Keratinocyte (primary cell): Measurements from ENCODE around the gene PAFAH2. TPM values are rescaled to one million over a fixed set of nuclear protein-coding genes. Genes with fewer than 3 reads are reported as not detected.

Source experiments
- DNase-seq: peaks from one replicate; pipeline ENCODE4 v3.0.0-alpha.2; 2011; ENCODE audit warnings: low read depth, missing footprints, low spot score
- FAIRE-seq: peaks from 2 replicates; lab custom pipeline; 2011; peaks lifted over from hg19 to GRCh38; lab: Jason Lieb, UNC
- H2AFZ ChIP-seq: 2 replicates; pipeline ENCODE4 v1.6.0; 2012; ENCODE audit warnings: low read length, control low read depth, inconsistent platforms; ENCODE audit not compliant: control insufficient read depth
- H3K27ac ChIP-seq: 2 replicates; pipeline ENCODE4 v1.5.1; 2011; ENCODE audit warnings: low read length; ENCODE audit not compliant: control insufficient read depth, insufficient read depth
- H3K27me3 ChIP-seq: 3 replicates; pipeline ENCODE4 v1.6.0; 2011; ENCODE audit warnings: low read length; ENCODE audit not compliant: control insufficient read depth, insufficient read depth; ENCODE audit errors: extremely low read depth
- H3K36me3 ChIP-seq, 2 experiments: 2 replicates in 1 of 2; 3 replicates in 1 of 2; pipeline ENCODE4 v1.5.1; 2011; ENCODE audit warnings: low read length in 2 of 2, mild to moderate bottlenecking in 1 of 2; ENCODE audit not compliant: control insufficient read depth in 2 of 2, insufficient read depth in 2 of 2; ENCODE audit errors: extremely low read depth in 1 of 2
- H3K4me1 ChIP-seq: 3 replicates; pipeline ENCODE4 v1.5.1; 2011; ENCODE audit warnings: low read length; ENCODE audit not compliant: control insufficient read depth, insufficient read depth; ENCODE audit errors: extremely low read depth
- H3K4me2 ChIP-seq: 3 replicates; pipeline ENCODE4 v1.6.0; 2011; ENCODE audit warnings: low read depth, low read length; ENCODE audit not compliant: control insufficient read depth, insufficient read depth; ENCODE audit errors: extremely low read depth
- H3K4me3 ChIP-seq, 3 experiments: fragments of 200-600 bp in 1 of 3; sonication (generic) in 1 of 3; 2 replicates in 2 of 3; 3 replicates in 1 of 3; pipeline ENCODE4 v1.5.1; 2011 to 2016; ENCODE audit warnings: low read length in 3 of 3, mild to moderate bottlenecking in 3 of 3, control low read depth in 2 of 3, inconsistent platforms in 1 of 3, low read depth in 1 of 3, mixed read lengths in 1 of 3, mixed run types in 1 of 3, moderate library complexity in 1 of 3; ENCODE audit not compliant: control insufficient read depth in 2 of 3, insufficient read depth in 2 of 3; ENCODE audit errors: extremely low read depth in 1 of 3
- H3K79me2 ChIP-seq: 2 replicates; pipeline ENCODE4 v1.6.0; 2012; ENCODE audit warnings: low read length; ENCODE audit not compliant: control insufficient read depth, insufficient read depth
- H3K9ac ChIP-seq: 3 replicates; pipeline ENCODE4 v1.6.0; 2011; ENCODE audit warnings: low read length; ENCODE audit not compliant: control insufficient read depth, insufficient read depth; ENCODE audit errors: extremely low read depth
- H3K9me1 ChIP-seq: 3 replicates; pipeline ENCODE4 v1.6.0; 2011; ENCODE audit warnings: low read length; ENCODE audit not compliant: control insufficient read depth, insufficient read depth; ENCODE audit errors: extremely low read depth
- H3K9me3 ChIP-seq: 2 replicates; pipeline ENCODE4 v1.5.1; 2012; ENCODE audit warnings: low read depth, low read length; ENCODE audit not compliant: control insufficient read depth
- H4K20me1 ChIP-seq: 3 replicates; pipeline ENCODE4 v1.6.0; 2011; ENCODE audit warnings: low read length; ENCODE audit not compliant: control insufficient read depth, insufficient read depth; ENCODE audit errors: extremely low read depth
- EZH2 ChIP-seq: IDR thresholded peaks from one replicate; pipeline ENCODE4 v1.6.1; 2012; ENCODE audit warnings: inconsistent platforms, mild to moderate bottlenecking, low read length, moderate library complexity
- dilution Hi-C: fragments of 300-500 bp; cut with MboI; formaldehyde crosslinking; loops from one replicate; pipeline ENCODE4 v1.7.0; 2020; ENCODE audit warnings: low sequenced_read_pairs; ENCODE audit not compliant: extremely low pct_ligation_motif_present
- polyA plus RNA-seq, 5 experiments: library from polyadenylated mRNA; depleted of rRNA in 3 of 5; stranded (reverse) in 3 of 5; stranded (forward) in 1 of 5; unstranded in 1 of 5; fragments of >200 nt; gene quantifications; 1 replicate in 1 of 5; 2 replicates in 3 of 5; 3 replicates in 1 of 5; pipeline versions ENCODE4 v1.2.1 to v1.2.3, GENCODE V29; 2011 to 2012; ENCODE audit warnings: missing spikeins in 2 of 5, low read depth in 1 of 5, low replicate concordance in 1 of 5
- TF ChIP-seq, protein P1 (sequence below), 3 experiments: IDR thresholded peaks in 1 of 3; conservative IDR thresholded peaks in 1 of 3; optimal IDR thresholded peaks in 1 of 3; 2 replicates in 2 of 3; 3 replicates in 1 of 3; pipeline versions ENCODE3 to v1.5.1; 2011; ENCODE audit warnings: low read length in 3 of 3, mild to moderate bottlenecking in 3 of 3, moderate library complexity in 2 of 3, control low read depth in 1 of 3, inconsistent platforms in 1 of 3; ENCODE audit not compliant: insufficient read depth in 2 of 3; ENCODE audit errors: extremely low read depth in 1 of 3

PAFAH2 gene
- polyA plus RNA-seq, 1 donor (not counting 4 experiments of a cell fraction or from before 2014, with no cell fraction given) = 15.5 TPM

DNA sequence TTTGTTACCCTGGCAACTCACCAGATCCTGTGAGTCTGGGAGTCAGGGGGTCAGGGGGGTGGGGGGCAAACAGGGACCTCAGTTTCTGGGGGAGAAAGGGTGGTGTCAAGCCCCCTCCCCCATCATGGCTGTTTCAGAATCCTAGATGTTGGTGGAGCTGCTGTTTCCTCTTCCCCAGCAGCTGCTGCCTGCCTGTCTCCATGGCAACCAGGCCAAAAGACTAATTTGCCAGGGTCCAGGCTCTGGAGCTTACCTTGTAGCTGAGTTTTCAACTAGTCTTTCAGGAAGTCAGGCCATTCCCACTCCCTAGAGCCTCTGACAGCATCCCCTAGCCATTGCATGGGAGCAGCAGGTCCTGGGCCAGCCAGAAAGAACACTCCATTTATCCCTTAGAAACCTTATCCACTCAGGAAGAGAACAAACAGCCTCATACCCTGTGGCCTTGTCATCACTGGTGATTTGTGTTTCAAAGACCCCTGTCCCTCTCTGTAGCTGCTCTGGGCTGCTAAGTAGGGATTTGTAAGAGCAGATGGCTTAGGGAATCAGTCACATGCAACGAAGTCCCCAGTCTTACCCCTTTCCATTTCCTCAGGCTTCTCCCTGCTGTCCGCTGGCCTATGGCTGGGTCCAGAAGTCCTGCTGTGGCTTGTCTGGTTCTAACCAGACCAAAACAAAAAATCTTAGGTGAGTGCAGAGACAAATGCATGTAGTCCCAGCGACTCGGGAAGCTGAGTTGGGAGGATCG lies 70.2 kb downstream of the PAFAH2 start:
- Histone ChIP-seq H2AFZ (no peak overlapping the region), H4K20me1 (no peaks in the 10 kb centered on the region), H3K4me3 (no peak overlapping the region), H3K4me2 (no peak overlapping the region), H3K9me3 (no peaks in the 10 kb centered on the region), H3K27ac (no peak overlapping the region), H3K9me1 (no peaks in the 10 kb centered on the region), H3K4me1 (peaks cover 9% of the 10 kb centered on the region), H3K27me3 (no peaks in the 10 kb centered on the region), H3K36me3 (no peaks in the 10 kb centered on the region), H3K9ac (no peak overlapping the region), H3K79me2 (no peaks in the 10 kb centered on the region)
- FAIRE-seq = no peak
- dilution Hi-C loops = no loop called here
- no peak for TF ChIP-seq EZH2
- TF ChIP-seq, protein P1, sequence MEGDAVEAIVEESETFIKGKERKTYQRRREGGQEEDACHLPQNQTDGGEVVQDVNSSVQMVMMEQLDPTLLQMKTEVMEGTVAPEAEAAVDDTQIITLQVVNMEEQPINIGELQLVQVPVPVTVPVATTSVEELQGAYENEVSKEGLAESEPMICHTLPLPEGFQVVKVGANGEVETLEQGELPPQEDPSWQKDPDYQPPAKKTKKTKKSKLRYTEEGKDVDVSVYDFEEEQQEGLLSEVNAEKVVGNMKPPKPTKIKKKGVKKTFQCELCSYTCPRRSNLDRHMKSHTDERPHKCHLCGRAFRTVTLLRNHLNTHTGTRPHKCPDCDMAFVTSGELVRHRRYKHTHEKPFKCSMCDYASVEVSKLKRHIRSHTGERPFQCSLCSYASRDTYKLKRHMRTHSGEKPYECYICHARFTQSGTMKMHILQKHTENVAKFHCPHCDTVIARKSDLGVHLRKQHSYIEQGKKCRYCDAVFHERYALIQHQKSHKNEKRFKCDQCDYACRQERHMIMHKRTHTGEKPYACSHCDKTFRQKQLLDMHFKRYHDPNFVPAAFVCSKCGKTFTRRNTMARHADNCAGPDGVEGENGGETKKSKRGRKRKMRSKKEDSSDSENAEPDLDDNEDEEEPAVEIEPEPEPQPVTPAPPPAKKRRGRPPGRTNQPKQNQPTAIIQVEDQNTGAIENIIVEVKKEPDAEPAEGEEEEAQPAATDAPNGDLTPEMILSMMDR (optimal IDR thresholded peaks at IDR 0.05 in 1 of 3, IDR thresholded peaks at IDR 0.05 in 1 of 3, conservative IDR thresholded peaks at IDR 0.05 in 1 of 3; ENCODE audit: extremely low read depth in 1 of 3, insufficient read depth in 2 of 3, low read length in 3 of 3) = no peak
- no peak for DNase-seq

GRCh38 chr1:25926731-25927496 lies 70.9 kb downstream of the PAFAH2 start:
- no peak for DNase-seq
- H3K4me2 ChIP-seq = no peak overlapping the region
- no peak for TF ChIP-seq EZH2
- TF ChIP-seq, protein P1 (optimal IDR thresholded peaks at IDR 0.05 in 1 of 3, IDR thresholded peaks at IDR 0.05 in 1 of 3, conservative IDR thresholded peaks at IDR 0.05 in 1 of 3; ENCODE audit: extremely low read depth in 1 of 3, insufficient read depth in 2 of 3, low read length in 3 of 3) = no peak
- no peaks in the 10 kb centered on the region for H3K9me1 ChIP-seq
- dilution Hi-C loops = no loop called here
- no peak overlapping the region for H3K9ac ChIP-seq
- H3K27ac ChIP-seq = no peak overlapping the region
- no peaks in the 10 kb centered on the region for H3K79me2 ChIP-seq
- peaks cover 16% of the 10 kb centered on the region for H3K4me1 ChIP-seq
- no peaks in the 10 kb centered on the region for H3K27me3 ChIP-seq
- no peak overlapping the region for H3K4me3 ChIP-seq
- H2AFZ ChIP-seq = no peak overlapping the region
- FAIRE-seq = no peak
- no peaks in the 10 kb centered on the region for H3K9me3 ChIP-seq
- H3K36me3 ChIP-seq = no peaks in the 10 kb centered on the region
- no peaks in the 10 kb centered on the region for H4K20me1 ChIP-seq
